Right lobe of liver (tissue), 4 donors: ENCODE measurements around the gene CST9.

Experiments
- CTCF ChIP-seq, 4 donors: fragments of 200-600 bp in 3 of 4; fragments of 450-650 bp in 1 of 4; IDR thresholded peaks; one replicate each; pipeline versions ENCODE4 v1.5.1 to v1.8.0; 2016 to 2022; ENCODE audit warnings: antibody characterized with exemption in 4 of 4, mild to moderate bottlenecking in 2 of 4
- POLR2A ChIP-seq: fragments of 450-650 bp; IDR thresholded peaks from one replicate; pipeline ENCODE4 v1.6.1; 2017; ENCODE audit warnings: antibody characterized with exemption, mild to moderate bottlenecking
- donor health status: DM: no; HTN: no; CAD: no.
- donor health status: DM: no; HTN: no; CAD: no.
- donor health status: DM: no; HTN: yes; CAD: no.

GRCh38 chr20:23570178-23570760, 35.4 kb downstream of the CST9 start:
- no peak for TF ChIP-seq CTCF (IDR thresholded peaks at IDR 0.05)
- no peak for TF ChIP-seq POLR2A
